NOMO-1 treated with dmso at 0.1 percent for 144 hours (cell line): ENCODE results near the gene L1CAM.

Source experiments
- DNase-seq: peaks from one replicate; lab custom pipeline; 2025; ENCODE audit not compliant: unreplicated experiment; lab: John Stamatoyannopoulos, UW

L1CAM gene

GRCh38 chrX:153865685-153866084 lies 20.3 kb downstream of the L1CAM start:
- no peak for DNase-seq

DNA sequence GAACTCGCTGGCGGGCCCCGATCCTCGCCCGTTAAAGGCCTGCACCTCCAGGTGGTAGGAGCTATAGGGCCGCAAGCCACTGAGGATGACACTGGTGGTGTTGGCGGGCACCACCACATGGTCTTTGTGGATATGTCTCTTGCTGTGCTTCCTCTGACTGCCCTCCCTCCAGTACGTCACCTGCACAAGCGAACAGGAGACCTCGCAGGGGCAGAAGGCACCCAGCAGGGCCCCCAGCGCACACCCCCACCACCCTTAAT lies 20.7 kb downstream of the L1CAM start:
- DNase-seq = no peak

DNA sequence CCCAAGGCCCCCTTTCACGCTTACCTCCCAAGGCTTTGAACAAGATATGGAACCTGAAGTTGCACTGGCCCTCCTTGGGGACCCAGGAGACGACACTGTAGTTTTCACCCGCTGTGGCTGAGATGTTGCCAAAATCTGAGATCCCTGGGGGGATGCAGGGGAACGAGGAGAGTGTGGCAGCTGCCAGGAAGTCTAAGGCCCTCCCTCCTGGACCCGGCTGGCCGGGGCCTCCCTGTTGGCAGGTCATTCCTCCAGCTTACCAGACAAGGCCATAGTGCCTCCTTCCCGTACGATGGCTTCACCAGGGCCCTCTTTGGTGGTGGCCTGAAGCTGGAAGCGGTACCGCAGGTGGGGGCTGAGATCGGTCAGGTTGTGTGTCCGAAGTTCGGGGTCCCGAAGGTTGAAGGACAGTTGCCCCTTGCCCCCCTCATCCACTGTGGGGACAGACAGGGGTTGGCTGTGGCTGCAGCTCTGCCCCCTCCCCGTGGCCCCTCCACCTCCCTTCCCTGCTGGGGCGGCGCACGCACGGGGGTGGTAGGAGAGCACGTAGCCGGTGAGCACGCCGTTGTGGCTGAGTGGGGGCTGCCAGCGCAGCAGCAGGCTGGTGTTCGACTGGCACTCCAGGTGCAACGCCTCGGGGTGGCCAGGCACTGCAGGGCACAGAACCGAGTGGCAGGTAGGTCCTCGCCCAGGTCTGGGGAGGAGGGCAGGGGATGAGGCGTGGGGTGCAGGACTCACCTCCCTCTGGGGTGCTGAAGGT lies 21.2 kb downstream of the L1CAM start:
- no peak for DNase-seq

DNA sequence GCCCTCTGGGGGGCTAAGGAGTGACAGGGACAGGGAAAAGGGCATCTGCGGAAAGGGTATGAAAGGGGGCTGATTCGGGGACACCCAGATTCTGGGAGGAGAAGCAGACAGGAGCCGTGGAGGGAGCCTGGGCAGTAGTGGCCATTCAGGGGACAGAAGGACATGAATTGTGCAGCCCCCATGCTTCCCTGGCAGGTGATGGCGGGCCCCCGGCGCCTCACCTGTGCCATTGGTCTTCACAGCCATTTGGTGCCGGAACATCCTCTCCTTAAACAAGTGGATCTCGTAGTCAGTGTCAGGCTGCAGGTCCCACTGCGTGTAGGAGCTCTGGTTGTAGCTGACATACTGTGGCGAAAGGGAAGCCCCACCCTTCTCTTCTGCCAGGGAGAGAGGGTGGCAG lies 21.9 kb downstream of the L1CAM start:
- no peak for DNase-seq

DNA sequence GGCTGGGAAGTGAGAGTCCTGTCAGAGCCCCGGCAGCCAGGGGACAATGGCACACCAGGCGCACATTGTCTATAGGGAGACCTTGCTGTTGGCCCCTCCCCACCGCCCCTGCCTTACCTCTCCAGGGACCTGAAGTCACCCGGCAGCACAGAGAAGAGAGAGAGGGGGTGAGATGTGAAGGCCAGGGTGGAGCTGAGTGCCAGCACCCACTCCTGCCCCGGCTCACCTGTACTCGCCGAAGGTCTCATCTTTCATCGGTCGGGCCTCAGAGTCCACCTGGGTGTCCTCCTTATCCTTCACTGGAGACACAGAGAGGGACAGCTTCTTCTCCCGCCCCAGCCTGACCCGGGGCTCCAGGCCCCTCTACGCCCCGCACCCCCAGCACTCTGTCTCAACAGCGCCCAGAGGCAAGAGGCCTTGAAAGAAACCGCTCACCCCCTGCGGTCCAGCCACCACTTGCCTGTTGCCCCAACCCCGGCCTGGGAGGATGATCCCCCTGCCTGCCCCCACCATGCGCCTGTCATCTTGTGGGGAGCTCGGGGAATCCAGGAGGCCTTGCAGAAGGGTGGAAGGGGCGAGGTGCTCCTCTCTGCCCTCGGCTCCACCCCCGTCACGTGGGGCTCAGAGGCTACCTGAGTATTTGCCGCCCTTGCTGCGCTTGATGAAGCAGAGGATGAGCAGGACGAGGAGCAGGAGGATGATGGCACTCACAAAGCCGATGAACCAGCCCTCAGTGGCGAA lies 22.6 kb downstream of the L1CAM start:
- DNase-seq = no peak

DNA sequence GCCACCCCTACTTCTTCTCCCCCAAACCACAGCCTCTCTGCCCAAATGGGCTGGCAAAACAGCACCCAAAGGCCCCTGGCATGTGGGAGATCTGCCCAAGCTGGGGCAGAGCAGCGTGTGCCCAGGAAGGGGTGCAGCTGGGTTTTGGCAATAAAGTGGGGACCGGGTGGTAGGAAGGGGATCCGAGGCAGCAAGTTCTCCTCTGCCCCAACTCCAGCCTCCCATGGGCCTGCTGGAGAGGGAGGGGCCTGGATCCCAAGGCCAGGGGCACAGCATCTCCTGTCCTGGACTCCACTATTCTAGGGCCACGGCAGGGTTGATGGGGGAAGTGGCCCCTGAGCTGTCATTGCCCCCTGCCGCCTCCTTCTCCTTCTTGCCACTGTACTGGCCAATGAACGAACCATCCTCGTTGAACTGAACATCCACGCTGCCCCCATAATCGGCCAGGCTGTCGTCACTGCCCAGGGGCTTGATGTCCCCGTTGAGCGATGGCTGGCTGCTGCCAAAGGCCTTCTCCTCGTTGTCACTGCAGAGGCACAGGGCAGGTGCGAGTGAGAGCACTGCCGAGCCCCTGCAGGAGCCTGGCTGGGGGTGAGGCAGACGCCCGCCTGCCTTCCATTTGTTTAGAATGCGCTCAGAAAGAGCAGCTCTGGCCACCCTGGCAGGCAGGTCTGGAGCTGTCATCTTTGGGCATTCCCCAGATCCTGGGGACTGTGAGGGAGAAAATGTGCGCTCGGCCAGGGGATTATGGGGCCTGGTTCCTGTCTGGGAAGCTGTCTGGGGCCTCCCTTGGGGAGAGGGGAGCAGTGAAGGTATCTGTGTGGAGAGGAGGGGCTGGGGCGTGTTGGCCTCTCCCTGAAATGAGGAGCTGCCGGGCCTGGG lies 23.4 kb downstream of the L1CAM start:
- no peak for DNase-seq

- no peak for DNase-seq
Observed at GRCh38 chrX:153861733-153862310, 24.2 kb downstream of the L1CAM start.

DNA sequence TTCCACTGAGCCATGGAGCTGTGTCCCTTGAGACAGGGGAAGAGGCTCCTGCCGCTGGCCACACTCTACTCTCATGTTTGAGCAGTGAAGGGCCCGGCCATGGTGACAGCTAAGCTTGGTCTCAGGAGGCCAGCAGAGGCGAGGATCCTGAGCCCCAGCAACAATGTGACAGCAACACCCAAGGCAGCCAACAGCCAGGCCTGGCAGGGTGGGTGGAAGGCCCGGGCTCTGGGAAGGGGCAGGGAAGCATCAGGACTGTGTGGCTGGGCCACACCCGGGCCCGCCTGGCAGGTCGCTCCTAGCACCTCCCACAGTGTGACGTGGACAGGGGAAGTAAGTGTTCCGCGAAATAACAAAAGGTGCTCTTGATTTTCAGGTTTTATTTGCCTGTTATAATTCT lies 24.8 kb downstream of the L1CAM start:
- DNase-seq = no peak

DNA sequence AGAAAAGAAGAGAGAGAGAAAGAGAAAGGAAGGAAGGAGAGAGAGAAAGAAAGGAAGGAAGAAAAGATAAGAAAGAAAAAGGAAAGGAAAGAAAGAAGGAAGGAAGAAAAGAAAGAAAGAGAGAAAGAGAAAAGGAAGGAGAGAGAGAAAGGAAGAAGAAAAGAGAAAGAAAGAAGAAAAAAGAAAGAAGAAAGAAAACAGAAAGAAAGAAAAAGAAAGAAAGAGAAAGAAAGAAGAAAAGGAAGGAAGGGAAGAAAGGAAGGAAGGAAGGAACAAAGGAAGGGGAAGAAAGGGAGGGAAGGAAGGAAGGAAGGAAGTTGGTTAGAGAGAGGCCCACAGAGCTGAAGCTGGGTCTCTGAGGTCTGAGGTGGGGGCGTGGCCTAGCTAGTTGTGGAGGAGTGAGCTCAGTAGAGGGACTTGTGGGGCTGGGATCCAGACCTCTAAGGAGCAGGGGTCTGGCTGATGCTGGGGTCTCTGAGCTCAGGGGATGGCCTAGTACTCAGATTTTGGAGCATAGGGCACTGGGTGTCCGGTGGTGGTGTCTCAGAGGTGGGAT lies 28.5 kb downstream of the L1CAM start:
- no peak for DNase-seq

GRCh38 chrX:153854702-153855101 lies 31.3 kb downstream of the L1CAM start:
- DNase-seq = no peak

GRCh38 chrX:153853902-153854267 lies 32.1 kb downstream of the L1CAM start:
- DNase-seq = no peak

DNA sequence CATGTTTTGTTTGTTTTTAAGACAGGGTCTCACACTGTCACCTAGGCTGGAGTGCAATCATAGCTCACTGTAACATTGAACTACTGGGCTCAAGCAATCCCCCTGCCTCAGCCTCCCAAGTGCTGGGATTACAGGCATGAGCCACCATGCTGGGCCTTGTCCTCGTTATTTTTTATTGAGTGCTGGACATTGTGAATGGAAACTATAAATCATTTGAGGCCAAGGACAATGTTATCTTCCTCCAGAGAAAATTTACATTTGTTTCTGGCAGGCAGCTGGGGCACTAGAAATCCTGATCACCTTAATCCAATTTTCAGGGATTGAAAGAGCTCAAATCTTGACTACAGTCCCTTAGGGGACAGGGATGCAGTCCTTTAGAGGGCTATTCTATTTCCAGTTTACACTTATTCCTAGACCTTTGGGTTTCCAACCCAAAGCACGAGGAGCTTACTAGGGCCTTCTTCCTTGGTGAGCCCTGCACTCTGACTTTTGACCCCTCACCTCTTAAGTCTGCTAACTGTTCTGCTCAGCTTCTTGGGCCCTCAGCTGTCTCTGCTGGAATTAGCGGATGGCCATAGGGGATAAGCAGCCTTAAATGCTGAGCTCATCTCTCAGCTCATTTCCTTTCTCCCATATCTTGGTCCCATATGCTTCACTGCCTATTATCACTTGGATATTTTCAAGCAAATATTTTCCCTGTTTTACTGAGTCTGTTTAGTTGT lies 32.6 kb downstream of the L1CAM start:
- no peak for DNase-seq

- no peak for DNase-seq
Observed at GRCh38 chrX:153851981-153852380, 34.0 kb downstream of the L1CAM start.

GRCh38 chrX:153848325-153848724 lies 37.6 kb downstream of the L1CAM start:
- no peak for DNase-seq

- DNase-seq = no peak
Observed at GRCh38 chrX:153845842-153846241, 40.1 kb downstream of the L1CAM start.

DNA sequence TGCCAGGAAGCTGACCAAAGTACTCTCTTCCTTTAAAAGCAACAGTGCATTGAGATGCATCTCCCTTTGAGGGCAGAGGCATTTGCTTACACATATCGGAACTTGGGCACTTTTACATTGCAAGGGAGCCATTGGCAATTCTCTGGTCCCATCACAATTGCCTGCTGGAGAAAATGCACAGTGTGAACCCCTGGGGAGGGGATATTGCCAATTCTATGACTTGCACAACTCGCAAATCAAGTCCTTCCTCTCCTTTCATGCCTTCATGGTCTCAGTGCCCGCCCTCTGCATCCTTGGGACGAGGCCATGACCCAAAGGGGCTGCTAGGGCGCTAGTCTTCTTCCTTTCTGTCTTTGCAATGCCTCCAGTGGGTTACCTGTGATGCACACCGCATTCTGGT lies 40.8 kb downstream of the L1CAM start:
- no peak for DNase-seq

- no peak for DNase-seq
Observed at GRCh38 chrX:153844509-153845082, 41.4 kb downstream of the L1CAM start.

- DNase-seq = no peak
Observed at GRCh38 chrX:153836921-153837320, 49.1 kb downstream of the L1CAM start.

GRCh38 chrX:153832728-153833127 lies 53.2 kb downstream of the L1CAM start:
- no peak for DNase-seq

GRCh38 chrX:153831429-153832150 lies 54.4 kb downstream of the L1CAM start:
- no peak for DNase-seq
